H1 (cell line): ENCODE results near the gene ANKRD66. TPM values are rescaled to one million over a fixed set of nuclear protein-coding genes. Genes with fewer than 3 reads are reported as not detected.

ENCODE experiments used
- CTCF ChIA-PET: fragments of 300-600 bp; sonication (Branson Sonifier 250); formaldehyde crosslinking; loops from one replicate; lab custom pipeline; 2021; ENCODE audit not compliant: partially characterized antibody; lab: Charles Lee
- POLR2A ChIA-PET: fragments of 300-600 bp; sonication (Branson Sonifier 250); formaldehyde crosslinking; loops from one replicate; lab custom pipeline; 2021; ENCODE audit warnings: inconsistent platforms; ENCODE audit not compliant: partially characterized antibody; lab: Charles Lee
- DNase-seq, 2 experiments: peaks; one replicate each; pipeline versions ENCODE4 v3.0.0 to v3.0.0-alpha.2; 2010 to 2022; ENCODE audit warnings: low spot score in 2 of 2, low read depth in 1 of 2, mixed read lengths in 1 of 2
- FAIRE-seq: peaks from 2 replicates; lab custom pipeline; 2011; peaks lifted over from hg19 to GRCh38; lab: Jason Lieb, UNC
- H2AFZ ChIP-seq: 2 replicates; pipeline ENCODE4 v1.8.1; 2012; ENCODE audit warnings: low read length, inconsistent platforms
- H2AK5ac ChIP-seq: 2 replicates; pipeline ENCODE4 v1.6.1; 2013; ENCODE audit warnings: low read depth, low read length
- H2BK120ac ChIP-seq: replicated peaks from 2 replicates; pipeline ENCODE3; 2013; ENCODE audit warnings: low read depth, low read length, inconsistent platforms
- H2BK12ac ChIP-seq: 2 replicates; pipeline ENCODE4 v1.6.1; 2013; ENCODE audit warnings: low read depth, low read length
- H2BK15ac ChIP-seq: 2 replicates; pipeline ENCODE4 v1.6.1; 2013; ENCODE audit warnings: low read length
- H2BK20ac ChIP-seq: 2 replicates; pipeline ENCODE4 v1.6.1; 2013; ENCODE audit warnings: low read length
- H2BK5ac ChIP-seq: 2 replicates; pipeline ENCODE4 v1.6.1; 2013; ENCODE audit warnings: low read depth, low read length
- H3K14ac ChIP-seq: 2 replicates; pipeline ENCODE4 v1.6.1; 2013; ENCODE audit warnings: inconsistent platforms; ENCODE audit not compliant: insufficient read length
- H3K18ac ChIP-seq: 2 replicates; pipeline ENCODE4 v1.6.1; 2013; ENCODE audit warnings: low read length; ENCODE audit errors: extremely low read depth
- H3K23ac ChIP-seq: 2 replicates; pipeline ENCODE4 v1.6.1; 2013; ENCODE audit warnings: inconsistent platforms; ENCODE audit not compliant: insufficient read length
- H3K23me2 ChIP-seq: 2 replicates; pipeline ENCODE4 v1.6.1; 2013; ENCODE audit warnings: low read depth, low read length
- H3K27ac ChIP-seq: 2 replicates; pipeline ENCODE4 v1.6.1; 2011; ENCODE audit warnings: low read depth, low read length, inconsistent platforms
- H3K27me3 ChIP-seq, 4 experiments: replicated peaks in 1 of 4; 1 replicate in 1 of 4; 2 replicates in 3 of 4; pipeline versions ENCODE4 v1.6.1 to v1.8.1; 2011 to 2013; ENCODE audit warnings: low read length in 3 of 4, mild to moderate bottlenecking in 3 of 4, inconsistent platforms in 2 of 4, mixed read lengths in 2 of 4, moderate library complexity in 1 of 4; ENCODE audit not compliant: control insufficient read depth in 3 of 4, insufficient read depth in 3 of 4; ENCODE audit errors: extremely low read depth in 1 of 4
- H3K36me3 ChIP-seq, 4 experiments: 2 replicates each; pipeline versions ENCODE4 v1.6.1 to v1.8.1; 2011 to 2013; ENCODE audit warnings: mild to moderate bottlenecking in 4 of 4, low read length in 3 of 4, moderate library complexity in 2 of 4, control low read depth in 1 of 4, inconsistent platforms in 1 of 4; ENCODE audit not compliant: insufficient read depth in 4 of 4, control insufficient read depth in 2 of 4
- H3K4ac ChIP-seq: replicated peaks from 2 replicates; pipeline ENCODE3; 2013; ENCODE audit warnings: low read length, low read depth, mixed read lengths, inconsistent platforms; ENCODE audit not compliant: insufficient read length
- H3K4me1 ChIP-seq, 4 experiments: replicated peaks in 1 of 4; 1 replicate in 1 of 4; 2 replicates in 3 of 4; pipeline versions ENCODE4 v1.6.1 to v1.8.1; 2011 to 2013; ENCODE audit warnings: low read length in 3 of 4, inconsistent platforms in 2 of 4, mixed read lengths in 1 of 4; ENCODE audit not compliant: insufficient read depth in 4 of 4, control insufficient read depth in 3 of 4
- H3K4me2 ChIP-seq, 2 experiments: 2 replicates each; pipeline versions ENCODE4 v1.6.1 to v1.8.1; 2011 to 2013; ENCODE audit warnings: low read depth in 2 of 2, low read length in 2 of 2, control low read depth in 1 of 2, inconsistent platforms in 1 of 2, mild to moderate bottlenecking in 1 of 2; ENCODE audit not compliant: insufficient read depth in 1 of 2
- H3K4me3 ChIP-seq, 4 experiments: fragments of 200-600, 300-600 bp in 1 of 4; sonication (generic), shearing (Covaris generic), sonication (Bioruptor Twin) in 1 of 4; 2 replicates each; pipeline versions ENCODE4 v1.5.1 to v1.8.1; 2011 to 2016; ENCODE audit warnings: low read length in 4 of 4, low read depth in 3 of 4, control low read depth in 2 of 4, inconsistent platforms in 2 of 4, mild to moderate bottlenecking in 2 of 4, mixed read lengths in 1 of 4, moderate library complexity in 1 of 4; ENCODE audit not compliant: insufficient read depth in 2 of 4; ENCODE audit errors: extremely low read depth in 1 of 4
- H3K56ac ChIP-seq: replicated peaks from 2 replicates; pipeline ENCODE3; 2013; ENCODE audit warnings: low read depth, mild to moderate bottlenecking, mixed read lengths, low read length, inconsistent platforms; ENCODE audit not compliant: insufficient read length
- H3K79me1 ChIP-seq: 2 replicates; pipeline ENCODE4 v1.6.1; 2013; ENCODE audit warnings: low read depth, low read length, control low read depth
- H3K79me2 ChIP-seq, 2 experiments: 2 replicates each; pipeline versions ENCODE4 v1.6.1 to v1.8.1; 2012 to 2013; ENCODE audit warnings: low read length in 2 of 2, mild to moderate bottlenecking in 2 of 2, inconsistent platforms in 1 of 2; ENCODE audit not compliant: insufficient read depth in 2 of 2, control insufficient read depth in 1 of 2
- H3K9ac ChIP-seq, 4 experiments: replicated peaks in 1 of 4; 1 replicate in 1 of 4; 2 replicates in 3 of 4; pipeline versions ENCODE4 v1.6.1 to v1.8.1; 2011 to 2013; ENCODE audit warnings: low read depth in 3 of 4, low read length in 3 of 4, control low read depth in 2 of 4, mild to moderate bottlenecking in 2 of 4, moderate library complexity in 2 of 4, inconsistent platforms in 1 of 4; ENCODE audit errors: extremely low read depth in 1 of 4
- H3K9me3 ChIP-seq, 2 experiments: 2 replicates each; pipeline versions ENCODE4 v1.6.1 to v1.8.1; 2012 to 2013; ENCODE audit warnings: mild to moderate bottlenecking in 2 of 2, moderate library complexity in 2 of 2, control low read depth in 1 of 2, inconsistent platforms in 1 of 2, low read depth in 1 of 2, low read length in 1 of 2, mixed read lengths in 1 of 2; ENCODE audit not compliant: insufficient read depth in 2 of 2
- H4K20me1 ChIP-seq, 2 experiments: replicated peaks in 1 of 2; 2 replicates each; pipeline versions ENCODE3 to v1.8.1; 2011 to 2013; ENCODE audit warnings: inconsistent platforms in 2 of 2, low read length in 2 of 2, mild to moderate bottlenecking in 1 of 2; ENCODE audit not compliant: insufficient read depth in 2 of 2, control insufficient read depth in 1 of 2
- H4K5ac ChIP-seq: 2 replicates; pipeline ENCODE4 v1.6.1; 2013; ENCODE audit warnings: low read length, low read depth, mixed read lengths, inconsistent platforms; ENCODE audit not compliant: insufficient read length
- H4K8ac ChIP-seq: 2 replicates; pipeline ENCODE4 v1.8.0; 2013; ENCODE audit warnings: mild to moderate bottlenecking, moderate library complexity, low read length, inconsistent platforms; ENCODE audit not compliant: insufficient read depth; ENCODE audit errors: extremely low read depth
- H4K91ac ChIP-seq: replicated peaks from 2 replicates; pipeline ENCODE3; 2013; ENCODE audit warnings: low read length, mixed read lengths, inconsistent platforms; ENCODE audit not compliant: insufficient read length
- BACH1 ChIP-seq: IDR thresholded peaks from 2 replicates; pipeline ENCODE4 v1.6.1; 2012; ENCODE audit warnings: low read length, improper control_type of control experiment
- CHD1 ChIP-seq: IDR thresholded peaks from 2 replicates; pipeline ENCODE4 v1.6.1; 2012; ENCODE audit warnings: low read depth, low read length, improper control_type of control experiment
- HDAC6 ChIP-seq: IDR thresholded peaks from one replicate; pipeline ENCODE4 v1.7.1; 2012; ENCODE audit warnings: low read depth, mild to moderate bottlenecking, inconsistent platforms, low read length, moderate library complexity
- KDM4A ChIP-seq: IDR thresholded peaks from one replicate; pipeline ENCODE4 v1.7.1; 2012; ENCODE audit warnings: low read depth, mild to moderate bottlenecking, moderate library complexity, low read length, inconsistent platforms; ENCODE audit not compliant: severe bottlenecking
- POLR2A ChIP-seq, 2 experiments: IDR thresholded peaks; 1 replicate in 1 of 2; 2 replicates in 1 of 2; pipeline ENCODE4 v1.6.1; 2011; ENCODE audit warnings: low read depth in 2 of 2, low read length in 2 of 2, mild to moderate bottlenecking in 2 of 2; ENCODE audit errors: control extremely low read depth in 1 of 2
- POU5F1 ChIP-seq: IDR thresholded peaks from 2 replicates; pipeline ENCODE4 v1.6.1; 2011; ENCODE audit warnings: low read depth, mild to moderate bottlenecking, low read length, moderate library complexity
- RAD21 ChIP-seq, 2 experiments: IDR thresholded peaks in 1 of 2; conservative IDR thresholded peaks in 1 of 2; 2 replicates each; pipeline ENCODE4 v1.6.1; 2011; ENCODE audit warnings: low read depth in 2 of 2, low read length in 2 of 2, improper control_type of control experiment in 1 of 2, inconsistent platforms in 1 of 2, mild to moderate bottlenecking in 1 of 2, moderate library complexity in 1 of 2
- TCF12 ChIP-seq: IDR thresholded peaks from 2 replicates; pipeline ENCODE4 v1.6.1; 2011; ENCODE audit warnings: low read depth, mild to moderate bottlenecking, low read length
- TEAD4 ChIP-seq: IDR thresholded peaks from 2 replicates; pipeline ENCODE4 v1.6.1; 2012; ENCODE audit warnings: low read depth, low read length, inconsistent platforms, mixed read lengths
- USF2 ChIP-seq: IDR thresholded peaks from 2 replicates; pipeline ENCODE4 v1.6.1; 2011; ENCODE audit warnings: low read length, improper control_type of control experiment
- WGBS, 2 experiments: shearing (Covaris generic) in 1 of 2; methylation state at CpG; one replicate each; pipeline versions ENCODE4 v1.1.6 to v1.1.7; 2013 to 2015; ENCODE audit warnings: low lambda C conversion rate in 2 of 2, mixed read lengths in 2 of 2, inconsistent platforms in 1 of 2, low coverage in 1 of 2, missing lambda C conversion rate in 1 of 2; ENCODE audit not compliant: insufficient replicate concordance in 2 of 2, insufficient coverage in 1 of 2, insufficient read length in 1 of 2; ENCODE audit errors: extremely low coverage in 1 of 2, missing lambda C conversion rate in 1 of 2; 5-methylcytosine and 5-hydroxymethylcytosine counted together
- polyA plus RNA-seq, 7 experiments: library from polyadenylated mRNA; depleted of rRNA in 3 of 7; stranded (reverse) in 5 of 7; unstranded in 2 of 7; fragments of >200 nt in 5 of 7; fragments of 200-250 nt in 2 of 7; gene quantifications; 1 replicate in 5 of 7; 2 replicates in 1 of 7; 4 replicates in 1 of 7; pipeline versions ENCODE4 v1.2.1 to v1.2.3, GENCODE V29; 2011 to 2013; ENCODE audit warnings: missing spikeins in 2 of 7, mixed read lengths in 2 of 7
- total RNA-seq: library from RNA; stranded (reverse); fragmentation: NEBNext Ultra II Directional; extraction: Animal tissue kit (Norgen Biotek cat#: 25700); gene quantifications from 2 replicates; pipeline ENCODE4 v1.2.1, GENCODE V29; 2021
- TF ChIP-seq, protein P1 (sequence below): IDR thresholded peaks from 2 replicates; pipeline ENCODE4 v1.6.1; 2012; ENCODE audit warnings: low read length, inconsistent platforms
- TF ChIP-seq, protein P2 (sequence below): IDR thresholded peaks from 2 replicates; pipeline ENCODE4 v1.6.1; 2012; ENCODE audit warnings: inconsistent platforms

The ANKRD66 gene
- total and polyA plus RNA-seq, 2 of the 8 experiments (the other 6 are each of a cell fraction or from before 2014, with no cell fraction given): 0.05 TPM; not detected in 1

GRCh38 chr6:46764961-46765360 lies 18.2 kb downstream of the ANKRD66 start:
- Histone ChIP-seq H2BK120ac (no peak overlapping the region), H3K36me3 (no peaks in the 10 kb centered on the region), H3K56ac (no peak overlapping the region), H4K20me1 (no peaks in the 10 kb centered on the region), H2BK12ac (no peak overlapping the region), H4K8ac (no peak overlapping the region), H3K9ac (no peak overlapping the region), H3K27me3 (no peaks in the 10 kb centered on the region), H3K79me1 (no peaks in the 10 kb centered on the region), H3K79me2 (no peaks in the 10 kb centered on the region), H2AK5ac (no peak overlapping the region), H4K5ac (no peak overlapping the region), H4K91ac (no peak overlapping the region), H3K18ac (no peak overlapping the region), H3K4me1 (no peaks in the 10 kb centered on the region), H3K14ac (no peak overlapping the region), H3K23me2 (no peaks in the 10 kb centered on the region), H2BK20ac (no peak overlapping the region), H3K4me2 (no peak overlapping the region), H3K4ac (no peak overlapping the region), H3K23ac (no peak overlapping the region), H3K4me3 (no peak overlapping the region), H2BK15ac (no peak overlapping the region), H3K27ac (no peak overlapping the region), H2BK5ac (no peak overlapping the region), H3K9me3 (no peaks in the 10 kb centered on the region), H2AFZ (0 out of 2 replicates have a peak overlapping the region, but pooled peaks have one; percentile 9)
- CTCF ChIA-PET: no interaction called here
- FAIRE-seq (no peak), DNase-seq (no peak)
- 96% methylated on average over 5 of the region's 5 CpGs; no CpG with 5 or more reads in 1 of the 2 experiments for WGBS, 2 experiments
- POLR2A ChIA-PET: no interaction called here
- TF ChIP-seq CHD1: no peak
- no peak for TF ChIP-seq RAD21 (IDR thresholded peaks at IDR 0.05 in 1 of 2, conservative IDR thresholded peaks at IDR 0.05 in 1 of 2; ENCODE audit: low read depth in 2 of 2, low read length in 2 of 2)
- no peak for TF ChIP-seq HDAC6
- no peak for TF ChIP-seq USF2
- no peak for TF ChIP-seq POLR2A (IDR thresholded peaks at IDR 0.05; ENCODE audit: control extremely low read depth in 1 of 2, low read depth in 2 of 2, low read length in 2 of 2)
- no peak for TF ChIP-seq BACH1
- TF ChIP-seq POU5F1: no peak
- TF ChIP-seq TEAD4: no peak
- TF ChIP-seq, protein P1, sequence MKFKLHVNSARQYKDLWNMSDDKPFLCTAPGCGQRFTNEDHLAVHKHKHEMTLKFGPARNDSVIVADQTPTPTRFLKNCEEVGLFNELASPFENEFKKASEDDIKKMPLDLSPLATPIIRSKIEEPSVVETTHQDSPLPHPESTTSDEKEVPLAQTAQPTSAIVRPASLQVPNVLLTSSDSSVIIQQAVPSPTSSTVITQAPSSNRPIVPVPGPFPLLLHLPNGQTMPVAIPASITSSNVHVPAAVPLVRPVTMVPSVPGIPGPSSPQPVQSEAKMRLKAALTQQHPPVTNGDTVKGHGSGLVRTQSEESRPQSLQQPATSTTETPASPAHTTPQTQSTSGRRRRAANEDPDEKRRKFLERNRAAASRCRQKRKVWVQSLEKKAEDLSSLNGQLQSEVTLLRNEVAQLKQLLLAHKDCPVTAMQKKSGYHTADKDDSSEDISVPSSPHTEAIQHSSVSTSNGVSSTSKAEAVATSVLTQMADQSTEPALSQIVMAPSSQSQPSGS: no peak
- TF ChIP-seq, protein P2, sequence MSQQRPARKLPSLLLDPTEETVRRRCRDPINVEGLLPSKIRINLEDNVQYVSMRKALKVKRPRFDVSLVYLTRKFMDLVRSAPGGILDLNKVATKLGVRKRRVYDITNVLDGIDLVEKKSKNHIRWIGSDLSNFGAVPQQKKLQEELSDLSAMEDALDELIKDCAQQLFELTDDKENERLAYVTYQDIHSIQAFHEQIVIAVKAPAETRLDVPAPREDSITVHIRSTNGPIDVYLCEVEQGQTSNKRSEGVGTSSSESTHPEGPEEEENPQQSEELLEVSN: no peak
- no peak for TF ChIP-seq TCF12
- TF ChIP-seq KDM4A: no peak
